ENCODE data around the gene RBM33.
"Not testable (repeated sequence)": the region's sequence is repeated elsewhere in the genome, so short reads cannot be mapped to it uniquely, and the experiment has no call there.

The RBM33 gene

GRCh38 chr7:155612658-155613057, 31.8 kb upstream of the RBM33 start:
- Histone ChIP-seq H3K9ac (ENCODE audit: low read depth, low read length, poor library complexity) (no peak overlapping the region), H3K4ac (ENCODE audit: low read length) (no peak overlapping the region), H4K8ac (ENCODE audit: low read depth, low read length) (no peak overlapping the region), H3K18ac (ENCODE audit: low read length) (no peak overlapping the region), H2BK120ac (ENCODE audit: low read depth, low read length) (no peak overlapping the region), H3K9me3 (replicated peaks in 1 of 2; ENCODE audit: control insufficient read depth in 2 of 2, insufficient read depth in 1 of 2, low read depth in 1 of 2, low read length in 2 of 2) (peaks cover 2 to 4% of the 10 kb centered on the region in 2 donors), H2BK5ac (ENCODE audit: low read length) (no peak overlapping the region), H2BK15ac (ENCODE audit: low read length) (no peak overlapping the region), H3K4me2 (ENCODE audit: insufficient read depth, low read length, poor library complexity, severe bottlenecking) (no peak overlapping the region), H3K79me1 (ENCODE audit: low read depth, low read length) (no peaks in the 10 kb centered on the region), H3K14ac (ENCODE audit: low read length) (no peak overlapping the region), H2BK12ac (ENCODE audit: low read length) (no peak overlapping the region), H2AK5ac (ENCODE audit: low read depth, low read length) (no peak overlapping the region), H4K91ac (ENCODE audit: low read depth, low read length, poor library complexity) (no peak overlapping the region), H3K27ac (replicated peaks; ENCODE audit: low read length) (no peak overlapping the region), H3K23ac (ENCODE audit: low read depth, low read length, poor library complexity) (no peak overlapping the region), H2AFZ (ENCODE audit: low read length) (no peak overlapping the region), H3K4me3 (ENCODE audit: low read length in 2 of 2) (no peak overlapping the region), H3K36me3 (replicated peaks in 1 of 2; ENCODE audit: control insufficient read depth in 2 of 2, insufficient read depth in 2 of 2, low read length in 2 of 2) (peaks cover 0 to 3% of the 10 kb centered on the region in 2 donors), H3K4me1 (ENCODE audit: control insufficient read depth in 2 of 2, insufficient read depth in 1 of 2, low read depth in 1 of 2, low read length in 2 of 2) (peaks cover 2 to 3% of the 10 kb centered on the region in 2 donors), H3K27me3 (ENCODE audit: control insufficient read depth in 3 of 3, insufficient read depth in 3 of 3, low read depth in 1 of 3, low read length in 3 of 3) (no peaks in the 10 kb centered on the region)
- WGBS, 2 donors (ENCODE audit: extremely low coverage in 2 of 2, insufficient read length in 2 of 2, insufficient replicate concordance in 1 of 2): no CpG with 5 or more reads among the region's 10 CpGs
- DNase-seq (ENCODE audit: low spot score): no peak

- not testable (repeated sequence) for H2BK15ac ChIP-seq (ENCODE audit: low read length); H3K4me1 ChIP-seq (ENCODE audit: control insufficient read depth in 2 of 2, insufficient read depth in 1 of 2, low read depth in 1 of 2, low read length in 2 of 2); H4K91ac ChIP-seq (ENCODE audit: low read depth, low read length, poor library complexity); H2BK12ac ChIP-seq (ENCODE audit: low read length); H3K4ac ChIP-seq (ENCODE audit: low read length); H3K9ac ChIP-seq (ENCODE audit: low read depth, low read length, poor library complexity); H2BK120ac ChIP-seq (ENCODE audit: low read depth, low read length); H3K23ac ChIP-seq (ENCODE audit: low read depth, low read length, poor library complexity); H3K79me1 ChIP-seq (ENCODE audit: low read depth, low read length); H3K36me3 ChIP-seq (replicated peaks in 1 of 2; ENCODE audit: control insufficient read depth in 2 of 2, insufficient read depth in 2 of 2, low read length in 2 of 2); H4K8ac ChIP-seq (ENCODE audit: low read depth, low read length); H3K27ac ChIP-seq (replicated peaks; ENCODE audit: low read length); H2AK5ac ChIP-seq (ENCODE audit: low read depth, low read length); H3K4me3 ChIP-seq (ENCODE audit: low read length in 2 of 2); H3K14ac ChIP-seq (ENCODE audit: low read length); H2BK5ac ChIP-seq (ENCODE audit: low read length); H3K27me3 ChIP-seq (ENCODE audit: control insufficient read depth in 3 of 3, insufficient read depth in 3 of 3, low read depth in 1 of 3, low read length in 3 of 3); H3K18ac ChIP-seq (ENCODE audit: low read length); H2AFZ ChIP-seq (ENCODE audit: low read length); DNase-seq (ENCODE audit: low spot score); H3K9me3 ChIP-seq (replicated peaks in 1 of 2; ENCODE audit: control insufficient read depth in 2 of 2, insufficient read depth in 1 of 2, low read depth in 1 of 2, low read length in 2 of 2); H3K4me2 ChIP-seq (ENCODE audit: insufficient read depth, low read length, poor library complexity, severe bottlenecking)
- WGBS, 2 donors (ENCODE audit: extremely low coverage in 2 of 2, insufficient read length in 2 of 2, insufficient replicate concordance in 1 of 2): no CpG with 5 or more reads among the region's 6 CpGs
Measured at GRCh38 chr7:155615085-155615484, 29.4 kb upstream of the RBM33 start.

GRCh38 chr7:155618708-155619633, 25.5 kb upstream of the RBM33 start:
- no peak overlapping the region for H2BK15ac ChIP-seq (ENCODE audit: low read length)
- H2AK5ac ChIP-seq (ENCODE audit: low read depth, low read length): no peak overlapping the region
- H3K4ac ChIP-seq (ENCODE audit: low read length): no peak overlapping the region
- H2BK120ac ChIP-seq (ENCODE audit: low read depth, low read length): no peak overlapping the region
- H3K23ac ChIP-seq (ENCODE audit: low read depth, low read length, poor library complexity): no peak overlapping the region
- no peak overlapping the region for H3K27ac ChIP-seq (replicated peaks; ENCODE audit: low read length)
- H2AFZ ChIP-seq (ENCODE audit: low read length): peak overlapping the region; percentile 55
- H3K79me1 ChIP-seq (ENCODE audit: low read depth, low read length): no peaks in the 10 kb centered on the region
- H3K36me3 ChIP-seq (replicated peaks in 1 of 2; ENCODE audit: control insufficient read depth in 2 of 2, insufficient read depth in 2 of 2, low read length in 2 of 2): peaks cover 0 to 3% of the 10 kb centered on the region in 2 donors
- no peak overlapping the region for H2BK5ac ChIP-seq (ENCODE audit: low read length)
- H3K14ac ChIP-seq (ENCODE audit: low read length): peak overlapping the region; percentile 57
- no peak overlapping the region for H3K4me3 ChIP-seq (ENCODE audit: low read length in 2 of 2)
- no peak overlapping the region for H4K91ac ChIP-seq (ENCODE audit: low read depth, low read length, poor library complexity)
- peak overlapping the region; percentile 39 for H3K9ac ChIP-seq (ENCODE audit: low read depth, low read length, poor library complexity)
- peak overlapping the region; percentile 50 for H3K18ac ChIP-seq (ENCODE audit: low read length)
- DNase-seq (ENCODE audit: low spot score): no peak
- no CpG with 5 or more reads among the region's 16 CpGs for WGBS, 2 donors (ENCODE audit: extremely low coverage in 2 of 2, insufficient read length in 2 of 2, insufficient replicate concordance in 1 of 2)
- no peak overlapping the region for H3K4me2 ChIP-seq (ENCODE audit: insufficient read depth, low read length, poor library complexity, severe bottlenecking)
- H3K9me3 ChIP-seq (replicated peaks in 1 of 2; ENCODE audit: control insufficient read depth in 2 of 2, insufficient read depth in 1 of 2, low read depth in 1 of 2, low read length in 2 of 2): peaks cover 0 to 4% of the 10 kb centered on the region in 2 donors
- peaks cover 3 to 4% of the 10 kb centered on the region in 2 donors for H3K4me1 ChIP-seq (ENCODE audit: control insufficient read depth in 2 of 2, insufficient read depth in 1 of 2, low read depth in 1 of 2, low read length in 2 of 2)
- H2BK12ac ChIP-seq (ENCODE audit: low read length): no peak overlapping the region
- H4K8ac ChIP-seq (ENCODE audit: low read depth, low read length): no peak overlapping the region
- H3K27me3 ChIP-seq (ENCODE audit: control insufficient read depth in 3 of 3, insufficient read depth in 3 of 3, low read depth in 1 of 3, low read length in 3 of 3): no peaks in the 10 kb centered on the region

DNA sequence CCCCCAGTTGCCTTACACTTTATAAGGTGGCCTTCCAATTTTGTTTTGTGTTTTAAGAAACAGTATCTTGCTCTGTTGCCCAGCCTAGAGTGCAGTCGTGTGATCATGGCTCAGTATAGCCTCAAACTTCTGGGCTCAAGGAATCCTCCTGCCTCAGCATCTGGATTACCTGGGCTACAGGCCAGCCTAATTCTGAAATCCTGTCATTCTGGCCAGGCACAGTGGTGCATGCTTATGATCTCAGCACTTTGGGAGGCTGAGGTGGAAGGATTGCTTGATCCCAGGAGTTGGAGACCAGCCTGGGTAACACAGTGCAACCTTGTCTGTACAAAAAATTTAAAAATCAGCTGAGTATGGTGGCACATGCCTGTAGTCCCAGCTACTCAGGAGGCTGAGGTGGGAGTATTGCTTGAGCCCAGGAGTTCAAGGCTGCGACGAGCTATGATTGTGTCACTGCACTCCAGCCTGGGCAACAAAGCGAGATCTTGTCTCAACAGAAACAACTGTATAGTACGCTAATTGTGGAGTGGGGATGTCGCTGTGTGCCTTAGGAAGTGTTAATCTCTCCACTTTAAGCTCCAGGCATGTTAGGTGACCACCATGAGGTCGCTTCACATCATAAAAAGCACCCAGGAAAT, 24.7 kb upstream of the RBM33 start:
- peaks cover 3 to 4% of the 10 kb centered on the region in 2 donors for H3K4me1 ChIP-seq (ENCODE audit: control insufficient read depth in 2 of 2, insufficient read depth in 1 of 2, low read depth in 1 of 2, low read length in 2 of 2)
- no peak overlapping the region for H3K9ac ChIP-seq (ENCODE audit: low read depth, low read length, poor library complexity)
- H2BK5ac ChIP-seq (ENCODE audit: low read length): no peak overlapping the region
- no peak overlapping the region for H3K23ac ChIP-seq (ENCODE audit: low read depth, low read length, poor library complexity)
- H2BK15ac ChIP-seq (ENCODE audit: low read length): no peak overlapping the region
- H3K27ac ChIP-seq (replicated peaks; ENCODE audit: low read length): no peak overlapping the region
- H3K79me1 ChIP-seq (ENCODE audit: low read depth, low read length): no peaks in the 10 kb centered on the region
- H2BK120ac ChIP-seq (ENCODE audit: low read depth, low read length): no peak overlapping the region
- H3K4me3 ChIP-seq (ENCODE audit: low read length in 2 of 2): no peak overlapping the region
- H2AK5ac ChIP-seq (ENCODE audit: low read depth, low read length): no peak overlapping the region
- no peak overlapping the region for H3K18ac ChIP-seq (ENCODE audit: low read length)
- no peak overlapping the region for H3K14ac ChIP-seq (ENCODE audit: low read length)
- H3K4ac ChIP-seq (ENCODE audit: low read length): no peak overlapping the region
- no peak overlapping the region for H4K8ac ChIP-seq (ENCODE audit: low read depth, low read length)
- H3K36me3 ChIP-seq (replicated peaks in 1 of 2; ENCODE audit: control insufficient read depth in 2 of 2, insufficient read depth in 2 of 2, low read length in 2 of 2): peaks cover 0 to 3% of the 10 kb centered on the region in 2 donors
- DNase-seq (ENCODE audit: low spot score): no peak
- WGBS, 2 donors (ENCODE audit: extremely low coverage in 2 of 2, insufficient read length in 2 of 2, insufficient replicate concordance in 1 of 2): no CpG with 5 or more reads among the region's 7 CpGs
- no peak overlapping the region for H2AFZ ChIP-seq (ENCODE audit: low read length)
- H4K91ac ChIP-seq (ENCODE audit: low read depth, low read length, poor library complexity): no peak overlapping the region
- no peak overlapping the region for H3K4me2 ChIP-seq (ENCODE audit: insufficient read depth, low read length, poor library complexity, severe bottlenecking)
- H3K9me3 ChIP-seq (replicated peaks in 1 of 2; ENCODE audit: control insufficient read depth in 2 of 2, insufficient read depth in 1 of 2, low read depth in 1 of 2, low read length in 2 of 2): peaks cover 0 to 4% of the 10 kb centered on the region in 2 donors
- no peak overlapping the region for H2BK12ac ChIP-seq (ENCODE audit: low read length)
- no peaks in the 10 kb centered on the region for H3K27me3 ChIP-seq (ENCODE audit: control insufficient read depth in 3 of 3, insufficient read depth in 3 of 3, low read depth in 1 of 3, low read length in 3 of 3)
